PC-3 (cell line): ENCODE data around the gene ADAM15. TPM values are rescaled to one million over a fixed set of nuclear protein-coding genes. Genes with fewer than 3 reads are reported as not detected.

Experiments used
- ATAC-seq: fragments of 200-7000 bp; cut with Tn5 transposase; 2 replicates; pipeline ENCODE4 v1.9.1; 2020; ENCODE audit warnings: mild to moderate bottlenecking, moderate library complexity
- BruUV-seq: library from RNA; stranded (reverse); fragments of 400-500 nt; replicated peaks from 2 replicates; lab custom pipeline; 2021; lab: Mats Ljungman, UMichigan
- CTCF ChIA-PET: fragments of 300-600 bp; sonication (Branson Sonifier 250); formaldehyde crosslinking; loops from one replicate; lab custom pipeline; 2022; ENCODE audit warnings: antibody characterized with exemption; lab: Charles Lee
- POLR2A ChIA-PET: fragments of 300-600 bp; sonication (Branson Sonifier 250); formaldehyde crosslinking; loops from one replicate; lab custom pipeline; 2022; ENCODE audit warnings: antibody characterized with exemption; ENCODE audit not compliant: unreplicated experiment; lab: Charles Lee
- DNase-seq: peaks from one replicate; pipeline ENCODE4 v3.0.0-alpha.2; 2015
- H2AFZ ChIP-seq: fragments of 300-600 bp; sonication (generic); 2 replicates; pipeline ENCODE4 v1.6.0; 2016; ENCODE audit warnings: antibody characterized with exemption, low read length
- H3F3A ChIP-seq: fragments of 300-600 bp; sonication (generic); one replicate; pipeline ENCODE4 v1.6.0; 2017; ENCODE audit warnings: antibody characterized with exemption, low read length, control low read depth, mild to moderate bottlenecking; ENCODE audit not compliant: unreplicated experiment
- H3K27ac ChIP-seq: fragments of 300-600 bp; sonication (generic); 2 replicates; pipeline ENCODE4 v1.5.1; 2016; ENCODE audit warnings: mild to moderate bottlenecking, low read length
- H3K27me3 ChIP-seq: fragments of 300-600 bp; sonication (generic); 2 replicates; pipeline ENCODE4 v1.6.1; 2016; ENCODE audit warnings: low read length, mixed read lengths
- H3K36me3 ChIP-seq: fragments of 300-600 bp; sonication (generic); 2 replicates; pipeline ENCODE4 v1.6.1; 2016; ENCODE audit warnings: low read depth, mixed run types, low read length, mixed read lengths
- H3K4me1 ChIP-seq: fragments of 300-600 bp; sonication (generic); 2 replicates; pipeline ENCODE4 v1.5.1; 2016; ENCODE audit warnings: low read length; ENCODE audit not compliant: insufficient read depth
- H3K4me2 ChIP-seq: fragments of 300-600 bp; sonication (generic); 2 replicates; pipeline ENCODE4 v1.6.0; 2016; ENCODE audit warnings: low read length
- H3K4me3 ChIP-seq: fragments of 300-600 bp; sonication (generic); 2 replicates; pipeline ENCODE4 v1.5.1; 2016; ENCODE audit warnings: mild to moderate bottlenecking, low read length, mixed read lengths
- H3K79me2 ChIP-seq: fragments of 300-600 bp; sonication (generic); 2 replicates; pipeline ENCODE4 v1.6.1; 2017; ENCODE audit warnings: low read length, mixed read lengths
- H3K9ac ChIP-seq: fragments of 300-600 bp; sonication (generic); 2 replicates; pipeline ENCODE4 v1.6.0; 2016; ENCODE audit warnings: mild to moderate bottlenecking, low read length
- H3K9me2 ChIP-seq: fragments of 300-600 bp; sonication (generic); replicated peaks from 2 replicates; pipeline ENCODE4 v1.6.1; 2016; ENCODE audit warnings: mixed run types, low read length, mixed read lengths
- H3K9me3 ChIP-seq: fragments of 300-600 bp; sonication (generic); 2 replicates; pipeline ENCODE4 v1.6.1; 2016; ENCODE audit warnings: low read length, mixed read lengths
- H4K20me1 ChIP-seq: fragments of 300-600 bp; sonication (generic); 2 replicates; pipeline ENCODE4 v1.6.1; 2016; ENCODE audit warnings: low read length, mixed read lengths
- CTCF ChIP-seq: fragments of 300-600 bp; sonication (generic); conservative IDR thresholded peaks from 2 replicates; pipeline ENCODE4 v1.5.1; 2017; ENCODE audit warnings: antibody characterized with exemption, low read depth, mild to moderate bottlenecking, low read length
- EZH2 ChIP-seq: fragments of 300-600 bp; sonication (generic); IDR thresholded peaks from one replicate; pipeline ENCODE4 v1.6.1; 2017; ENCODE audit warnings: antibody characterized with exemption, mild to moderate bottlenecking, low read length; ENCODE audit not compliant: unreplicated experiment
- EZH2phosphoT487 ChIP-seq: fragments of 300-600 bp; sonication (generic); IDR thresholded peaks from 2 replicates; pipeline ENCODE4 v1.6.1; 2018; ENCODE audit warnings: mild to moderate bottlenecking, antibody characterized with exemption, low read length, borderline replicate concordance
- intact Hi-C: fragments of 100-400 bp; cut with micrococcal nuclease; formaldehyde crosslinking; loops from 2 replicates; pipeline ENCODE4 v1.9.0; 2023
- total RNA-seq: library from RNA; depleted of rRNA; stranded (reverse); fragments of >200 nt; gene quantifications from 2 replicates; pipeline ENCODE4 v1.2.3, GENCODE V29; 2014

The ADAM15 gene
- total RNA-seq, 1 experiment from 2014 or later: 334 TPM

- ATAC-seq: no peak
- peak; percentile 47 for DNase-seq
- H3K27me3 ChIP-seq: no peaks in the 10 kb centered on the region
- H3K4me2 ChIP-seq: peak overlapping the region; percentile 98
- H3F3A ChIP-seq: peaks cover 4% of the 10 kb centered on the region
- BruUV-seq: TSS peak; percentile 56
- peaks cover 57% of the 10 kb centered on the region for H3K4me1 ChIP-seq
- no peak for TF ChIP-seq EZH2
- no peak for TF ChIP-seq EZH2phosphoT487
- no peak for TF ChIP-seq CTCF
- CTCF ChIA-PET: interaction anchor here (4.1 kb wide), 1 partner anchor 14 kb away, joined by 16 read pairs; no protein-coding TSS in a partner anchor
- peak overlapping the region; percentile 74 for H3K9ac ChIP-seq
- peak overlapping the region; percentile 83 for H3K4me3 ChIP-seq
- no peaks in the 10 kb centered on the region for H3K9me2 ChIP-seq
- no peaks in the 10 kb centered on the region for H3K9me3 ChIP-seq
- intact Hi-C loops: loop anchor here (2.0 kb wide), 2 partner anchors 48 to 82 kb away; partner anchors contain the start of gene ADAM15
- peak overlapping the region; percentile 88 for H3K27ac ChIP-seq
- POLR2A ChIA-PET: interaction anchor here (0.5 to 0.7 kb wide), 3 partner anchors 30 to 957 kb away, joined by 3 to 8 read pairs (median 4); no protein-coding TSS in a partner anchor
- peaks cover 57% of the 10 kb centered on the region for H3K79me2 ChIP-seq
- 0 out of 2 replicates have a peak, but pooled peaks cover 3% of the 10 kb centered on the region for H4K20me1 ChIP-seq
- peaks cover 9% of the 10 kb centered on the region; the same call in 1 of the 2 replicates for H3K36me3 ChIP-seq
- H2AFZ ChIP-seq: peak overlapping the region; percentile 61
These were observed 47.8 kb upstream of the ADAM15 start for GRCh38 chr1:155003227-155003765.

GRCh38 chr1:155003766-155004351 lies 47.3 kb upstream of the ADAM15 start:
- Histone ChIP-seq H3K27ac (peak overlapping the region; percentile 88), H3K79me2 (peaks cover 63% of the 10 kb centered on the region), H4K20me1 (0 out of 2 replicates have a peak, but pooled peaks cover 3% of the 10 kb centered on the region), H3K9ac (peak overlapping the region; percentile 74), H3K4me2 (peak overlapping the region; percentile 98), H3K4me3 (peak overlapping the region; percentile 83), H3K36me3 (peaks cover 9% of the 10 kb centered on the region; the same call in 1 of the 2 replicates), H3K9me2 (no peaks in the 10 kb centered on the region), H3F3A (peaks cover 4% of the 10 kb centered on the region), H3K27me3 (no peaks in the 10 kb centered on the region), H3K4me1 (peaks cover 57% of the 10 kb centered on the region), H3K9me3 (no peaks in the 10 kb centered on the region), H2AFZ (peak overlapping the region; percentile 61)
- POLR2A ChIA-PET: interaction anchor here (0.7 kb wide), 1 partner anchor 30 kb away, joined by 8 read pairs; no protein-coding TSS in a partner anchor
- ATAC-seq (peak; percentile 3; the same call in 1 of the 2 replicates), DNase-seq (peak; percentile 59)
- intact Hi-C loops: loop anchor here (2.0 kb wide), 2 partner anchors 47 to 81 kb away; partner anchors contain the start of gene ADAM15
- BruUV-seq: no TSS peak
- no peak for TF ChIP-seq CTCF
- TF ChIP-seq EZH2phosphoT487: no peak
- no peak for TF ChIP-seq EZH2
- CTCF ChIA-PET: interaction anchor here (0.6 to 4.1 kb wide), 3 partner anchors 14 to 72 kb away, joined by 3 to 16 read pairs (median 5); partner anchors contain the start of gene PYGO2
